Right cardiac atrium (tissue), 5 donors: Measurements from ENCODE around the gene ZNF791. TPM values are rescaled to one million over a fixed set of nuclear protein-coding genes. Genes with fewer than 3 reads are reported as not detected.
"Not testable (repeated sequence)": the region's sequence is repeated elsewhere in the genome, so short reads cannot be mapped to it uniquely, and the experiment has no call there.

Experiments
- ATAC-seq, 2 donors: fragments of 200-7000 bp; cut with Tn5 transposase; one replicate each; pipeline versions ENCODE4 v1.8.0 to v1.9.1; 2020; ENCODE audit warnings: moderate library complexity in 2 of 2, mild to moderate bottlenecking in 1 of 2
- DNase-seq, 3 donors: peaks; one replicate each; pipeline ENCODE4 v3.0.0-alpha.2; 2020
- H3K27ac ChIP-seq: one replicate; pipeline ENCODE4 v1.5.1; 2013; ENCODE audit warnings: mild to moderate bottlenecking, low read length, control low read depth, moderate library complexity
- H3K27me3 ChIP-seq: one replicate; pipeline ENCODE4 v1.6.1; 2013; ENCODE audit not compliant: control insufficient read depth, insufficient read depth
- H3K4me1 ChIP-seq: one replicate; pipeline ENCODE4 v1.6.1; 2013; ENCODE audit warnings: low read length; ENCODE audit not compliant: control insufficient read depth, insufficient read depth
- H3K4me3 ChIP-seq: one replicate; pipeline ENCODE4 v1.5.1; 2013; ENCODE audit warnings: low read length, control low read depth
- H3K9me3 ChIP-seq: one replicate; pipeline ENCODE4 v1.6.1; 2013; ENCODE audit warnings: low read length; ENCODE audit not compliant: control insufficient read depth
- WGBS: extraction: QIAGEN DNeasy Blood & Tissue Kit; methylation state at CpG from one replicate; pipeline ENCODE4 v1.1.7; 2013; 5-methylcytosine and 5-hydroxymethylcytosine counted together
- intact Hi-C, 4 donors: fragments of 100-400 bp; cut with DNase I; formaldehyde crosslinking; loops; one replicate each; pipeline versions ENCODE4 v1.11.0 to v1.14.0; 2022 to 2023
- polyA plus RNA-seq: library from polyadenylated mRNA; stranded (reverse); fragments of 200-250 nt; gene quantifications from one replicate; pipeline ENCODE4 v1.2.3, GENCODE V29; 2013
- total RNA-seq, 4 donors: library from RNA; stranded (reverse); fragmentation: NEBNext Ultra II Directional; extraction: Animal tissue kit (Norgen Biotek cat#: 25700); gene quantifications; one replicate each; pipeline ENCODE4 v1.2.1, GENCODE V29; 2021
- donor health status: healthy with polysubstance abuse.
- donor health status: DM: no; HTN: yes; CAD: no.
- donor health status: DM: no; HTN: no; CAD: no.
- donor health status: DM: no; HTN: yes; CAD: no; lungs with severe emphysema.
- donor health status: DM: yes; HTN: yes; CAD: no.

ZNF791 gene
- total and polyA plus RNA-seq, 5 donors = 6.8 to 26.7 (median 20.8) TPM

- no peak overlapping the region for H3K27ac ChIP-seq
- no peak for DNase-seq
- ATAC-seq = no peak
- WGBS = 85% methylated on average over 11 of the region's 11 CpGs
- H3K4me1 ChIP-seq = no peaks in the 10 kb centered on the region
- intact Hi-C loops = no loop called here
- no peak overlapping the region for H3K4me3 ChIP-seq
- H3K9me3 ChIP-seq = no peaks in the 10 kb centered on the region
- H3K27me3 ChIP-seq = no peaks in the 10 kb centered on the region
Observed at GRCh38 chr19:12597594-12597993, 13.1 kb upstream of the ZNF791 start.

GRCh38 chr19:12603714-12604113 is 7.0 kb upstream of the ZNF791 start:
- H3K4me3 ChIP-seq = no peak overlapping the region
- no peaks in the 10 kb centered on the region for H3K27me3 ChIP-seq
- no peaks in the 10 kb centered on the region for H3K9me3 ChIP-seq
- intact Hi-C loops = no loop called here
- no peaks in the 10 kb centered on the region for H3K4me1 ChIP-seq
- 81% methylated on average over 1 of the region's 1 CpG for WGBS
- ATAC-seq = no peak
- DNase-seq = no peak
- no peak overlapping the region for H3K27ac ChIP-seq

- no peaks in the 10 kb centered on the region for H3K27me3 ChIP-seq
- DNase-seq (no peak), ATAC-seq (no peak)
- H3K9me3 ChIP-seq = no peaks in the 10 kb centered on the region
- no peaks in the 10 kb centered on the region for H3K4me1 ChIP-seq
- intact Hi-C loops = no loop called here
- H3K27ac ChIP-seq = no peak overlapping the region
- H3K4me3 ChIP-seq = no peak overlapping the region
- 97% methylated on average over 1 of the region's 1 CpG for WGBS
Observed at GRCh38 chr19:12606796-12607195, 3.9 kb upstream of the ZNF791 start.

GRCh38 chr19:12607631-12608030 is 3.1 kb upstream of the ZNF791 start:
- H3K4me1 ChIP-seq = no peaks in the 10 kb centered on the region
- intact Hi-C loops = no loop called here
- H3K27ac ChIP-seq = no peak overlapping the region
- no peak overlapping the region for H3K4me3 ChIP-seq
- DNase-seq (no peak), ATAC-seq (no peak)
- no peaks in the 10 kb centered on the region for H3K9me3 ChIP-seq
- WGBS = 88% methylated on average over 3 of the region's 3 CpGs
- no peaks in the 10 kb centered on the region for H3K27me3 ChIP-seq

- Histone ChIP-seq H3K9me3 (no peaks in the 10 kb centered on the region), H3K4me1 (no peaks in the 10 kb centered on the region), H3K4me3 (peak overlapping the region; percentile 65), H3K27ac (peak overlapping the region; percentile 95), H3K27me3 (no peaks in the 10 kb centered on the region)
- DNase-seq (peak; percentile 75 to 88 (median 87)), ATAC-seq (peak; percentile 85 to 88)
- intact Hi-C loops = no loop called here
- under 1% methylated on average over 10 of the region's 10 CpGs for WGBS
Observed at GRCh38 chr19:12611361-12611699, 610 bp downstream of the ZNF791 start.

- WGBS = 98% methylated on average over 4 of the region's 4 CpGs
- Histone ChIP-seq H3K4me3 (no peak overlapping the region), H3K27me3 (no peaks in the 10 kb centered on the region), H3K4me1 (no peaks in the 10 kb centered on the region), H3K27ac (no peak overlapping the region), H3K9me3 (no peaks in the 10 kb centered on the region)
- ATAC-seq (no peak), DNase-seq (no peak)
- intact Hi-C loops = no loop called here
Observed at GRCh38 chr19:12617646-12618045, 6.9 kb downstream of the ZNF791 start.

GRCh38 chr19:12621253-12622024 is 10.7 kb downstream of the ZNF791 start:
- WGBS = 74% methylated on average over 26 of the region's 26 CpGs
- H3K27me3 ChIP-seq, intact Hi-C loops, H3K27ac ChIP-seq, H3K4me3 ChIP-seq, ATAC-seq, H3K4me1 ChIP-seq, DNase-seq, H3K9me3 ChIP-seq: not testable (repeated sequence)

- Histone ChIP-seq H3K27me3 (no peaks in the 10 kb centered on the region), H3K27ac (no peak overlapping the region), H3K4me3 (no peak overlapping the region), H3K9me3 (no peaks in the 10 kb centered on the region), H3K4me1 (no peaks in the 10 kb centered on the region)
- intact Hi-C loops = no loop called here
- ATAC-seq (no peak), DNase-seq (no peak)
- WGBS = 88% methylated on average over 4 of the region's 4 CpGs
Observed at GRCh38 chr19:12623361-12624031, 12.8 kb downstream of the ZNF791 start.

- intact Hi-C loops = no loop called here
- Histone ChIP-seq H3K27me3 (no peaks in the 10 kb centered on the region), H3K27ac (no peak overlapping the region), H3K9me3 (no peaks in the 10 kb centered on the region), H3K4me3 (no peak overlapping the region), H3K4me1 (no peaks in the 10 kb centered on the region)
- ATAC-seq = no peak
- DNase-seq = no peak
- WGBS = 97% methylated on average over 8 of the region's 8 CpGs
Observed at GRCh38 chr19:12626958-12627357, 16.2 kb downstream of the ZNF791 start.

- no peak for DNase-seq
- Histone ChIP-seq H3K27ac (no peak overlapping the region), H3K4me1 (no peaks in the 10 kb centered on the region), H3K27me3 (no peaks in the 10 kb centered on the region), H3K9me3 (no peaks in the 10 kb centered on the region), H3K4me3 (no peak overlapping the region)
- ATAC-seq = no peak
- intact Hi-C loops = no loop called here
- WGBS = 98% methylated on average over 17 of the region's 17 CpGs
Observed at GRCh38 chr19:12628040-12629022, 17.6 kb downstream of the ZNF791 start.

GRCh38 chr19:12629215-12629614 is 18.5 kb downstream of the ZNF791 start:
- no peak for DNase-seq
- Histone ChIP-seq H3K4me1 (no peaks in the 10 kb centered on the region), H3K27ac (no peak overlapping the region), H3K9me3 (no peaks in the 10 kb centered on the region), H3K27me3 (no peaks in the 10 kb centered on the region), H3K4me3 (no peak overlapping the region)
- 92% methylated on average over 7 of the region's 7 CpGs for WGBS
- no peak for ATAC-seq
- intact Hi-C loops = no loop called here
